Measurements from ENCODE around the gene MTRR.

DNA sequence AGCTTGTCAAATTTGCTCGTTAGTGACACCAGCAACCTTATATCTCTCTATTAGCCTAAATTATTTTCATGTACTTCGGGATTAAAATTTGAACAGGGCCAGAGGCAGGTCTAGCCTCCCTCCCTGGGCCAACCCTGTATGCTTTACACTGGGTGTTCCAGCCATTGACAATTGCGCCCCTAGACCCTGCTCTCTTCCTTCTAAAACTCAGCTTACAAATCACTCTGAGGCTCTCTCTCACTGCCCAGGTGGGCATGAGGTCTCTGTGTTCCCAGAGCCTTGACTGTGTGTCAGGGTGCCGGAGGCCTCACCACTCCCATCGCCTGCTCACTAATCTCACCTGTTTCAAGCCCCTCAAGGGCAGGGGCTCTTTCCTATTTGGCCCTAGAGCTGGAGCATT, 11.6 kb upstream of the MTRR start:
- TF ChIP-seq, protein P1, sequence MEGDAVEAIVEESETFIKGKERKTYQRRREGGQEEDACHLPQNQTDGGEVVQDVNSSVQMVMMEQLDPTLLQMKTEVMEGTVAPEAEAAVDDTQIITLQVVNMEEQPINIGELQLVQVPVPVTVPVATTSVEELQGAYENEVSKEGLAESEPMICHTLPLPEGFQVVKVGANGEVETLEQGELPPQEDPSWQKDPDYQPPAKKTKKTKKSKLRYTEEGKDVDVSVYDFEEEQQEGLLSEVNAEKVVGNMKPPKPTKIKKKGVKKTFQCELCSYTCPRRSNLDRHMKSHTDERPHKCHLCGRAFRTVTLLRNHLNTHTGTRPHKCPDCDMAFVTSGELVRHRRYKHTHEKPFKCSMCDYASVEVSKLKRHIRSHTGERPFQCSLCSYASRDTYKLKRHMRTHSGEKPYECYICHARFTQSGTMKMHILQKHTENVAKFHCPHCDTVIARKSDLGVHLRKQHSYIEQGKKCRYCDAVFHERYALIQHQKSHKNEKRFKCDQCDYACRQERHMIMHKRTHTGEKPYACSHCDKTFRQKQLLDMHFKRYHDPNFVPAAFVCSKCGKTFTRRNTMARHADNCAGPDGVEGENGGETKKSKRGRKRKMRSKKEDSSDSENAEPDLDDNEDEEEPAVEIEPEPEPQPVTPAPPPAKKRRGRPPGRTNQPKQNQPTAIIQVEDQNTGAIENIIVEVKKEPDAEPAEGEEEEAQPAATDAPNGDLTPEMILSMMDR (IDR thresholded peaks at IDR 0.05 in 8 of 11, conservative IDR thresholded peaks at IDR 0.05 in 3 of 11): no peak
- no peak for TF ChIP-seq POLR2AphosphoS5 (IDR thresholded peaks at IDR 0.05)

Data from spleen (tissue), 7 donors.